Stimulated activated CD4-positive, alpha-beta T cell treated with anti-CD3 and anti-CD28 coated beads, Interleukin-2, amount 100 ng/mL, for 48 hours (primary cell): Measurements from ENCODE around the gene CLEC16A.
A peak's percentile ranks its signal among the peaks of the same experiment; 100 is the strongest.

ENCODE experiments used
- DNase-seq, 2 donors: peaks; one replicate each; pipeline ENCODE4 v3.0.0-alpha.2; 2020

CLEC16A gene

GRCh38 chr16:11165349-11165748 is 221.0 kb downstream of the CLEC16A start:
- no peak for DNase-seq

GRCh38 chr16:11165894-11166665 is 221.7 kb downstream of the CLEC16A start:
- no peak for DNase-seq

DNA sequence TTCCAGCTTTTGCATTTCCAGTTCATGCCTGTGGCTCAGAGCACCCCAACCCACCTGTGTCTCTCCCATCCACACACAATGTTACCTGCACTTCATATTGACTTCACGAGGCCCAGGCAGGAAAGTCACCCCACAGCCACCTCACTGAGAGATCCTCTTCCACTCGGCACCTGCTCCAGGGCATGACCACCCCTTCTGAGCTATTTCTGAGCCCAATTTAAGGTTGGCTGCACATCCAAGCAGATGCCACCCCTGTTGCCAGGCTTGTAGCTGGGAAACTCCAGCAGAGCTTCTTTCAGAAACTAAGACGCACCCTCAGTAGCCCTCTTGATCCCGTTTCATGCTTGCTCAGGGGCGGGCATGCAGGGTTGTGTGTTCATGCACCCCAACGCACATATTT is 223.2 kb downstream of the CLEC16A start:
- no peak for DNase-seq

DNA sequence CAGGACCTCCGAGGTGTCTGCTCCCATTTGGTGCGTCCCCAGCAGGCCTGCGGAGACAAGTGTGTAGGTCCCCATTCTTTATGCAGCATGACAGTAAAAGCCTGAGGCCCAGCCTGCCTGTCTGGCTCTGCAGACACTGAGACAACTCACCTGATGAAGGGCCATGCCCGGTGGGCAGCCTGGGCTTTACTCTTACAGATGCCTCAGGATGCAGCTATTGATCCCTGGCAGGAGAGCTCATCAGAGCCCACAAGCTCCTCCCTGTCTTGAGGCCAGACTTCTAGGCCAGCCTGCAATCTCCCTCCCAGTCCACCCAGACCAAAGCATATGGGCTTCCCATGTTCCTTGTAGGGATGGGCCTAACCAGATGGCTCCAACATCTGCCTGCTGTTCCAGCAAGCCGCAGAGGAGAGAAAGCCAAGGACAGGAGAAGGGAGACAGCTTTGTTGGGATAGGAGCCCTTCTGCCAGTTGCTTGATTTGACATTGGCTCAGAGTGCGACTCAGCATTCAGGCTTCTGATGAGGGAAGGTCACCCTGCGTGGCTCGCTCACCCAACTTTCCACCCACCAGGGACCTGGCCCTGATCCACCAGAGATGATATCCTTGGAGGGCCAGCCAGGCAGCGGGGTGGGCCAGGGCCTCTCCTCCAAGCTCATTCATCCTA is 224.2 kb downstream of the CLEC16A start:
- DNase-seq: no peak

DNA sequence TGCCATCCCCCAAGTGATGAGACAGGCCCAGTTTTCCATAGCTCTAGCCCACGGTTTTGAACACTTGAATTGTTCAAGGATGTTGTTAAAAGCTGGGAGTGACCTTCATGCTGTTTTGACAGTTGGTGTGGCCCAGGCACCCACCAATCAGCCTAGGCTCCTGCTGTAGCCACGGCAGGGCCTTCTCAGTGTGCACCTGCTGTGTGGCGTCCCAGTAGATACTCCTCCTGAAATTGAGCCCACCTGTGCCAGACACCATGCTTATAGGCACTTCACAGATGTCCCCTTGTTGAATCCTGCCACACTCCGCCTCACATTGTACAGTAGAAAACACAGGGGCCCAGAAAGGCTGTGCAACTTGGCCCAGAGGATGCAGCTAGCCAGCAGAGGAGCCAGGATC is 225.3 kb downstream of the CLEC16A start:
- no peak for DNase-seq

- DNase-seq: no peak
Observed at GRCh38 chr16:11170201-11170600, 225.8 kb downstream of the CLEC16A start.

GRCh38 chr16:11170696-11171447 is 226.5 kb downstream of the CLEC16A start:
- no peak for DNase-seq

DNA sequence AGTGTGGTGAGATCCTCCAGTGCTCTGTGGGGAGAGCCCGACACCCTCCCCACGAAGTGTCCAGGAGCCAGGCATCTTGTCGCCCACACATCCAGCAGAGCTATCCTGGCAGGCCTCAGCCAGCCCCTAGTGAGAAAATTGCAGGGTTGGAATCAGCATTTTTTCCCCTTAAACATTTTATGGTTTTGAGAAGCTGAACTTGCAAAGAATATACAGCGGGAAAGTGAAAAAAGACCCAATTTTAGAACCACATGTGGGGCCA is 227.0 kb downstream of the CLEC16A start:
- no peak for DNase-seq

GRCh38 chr16:11171757-11172299 is 227.5 kb downstream of the CLEC16A start:
- no peak for DNase-seq

DNA sequence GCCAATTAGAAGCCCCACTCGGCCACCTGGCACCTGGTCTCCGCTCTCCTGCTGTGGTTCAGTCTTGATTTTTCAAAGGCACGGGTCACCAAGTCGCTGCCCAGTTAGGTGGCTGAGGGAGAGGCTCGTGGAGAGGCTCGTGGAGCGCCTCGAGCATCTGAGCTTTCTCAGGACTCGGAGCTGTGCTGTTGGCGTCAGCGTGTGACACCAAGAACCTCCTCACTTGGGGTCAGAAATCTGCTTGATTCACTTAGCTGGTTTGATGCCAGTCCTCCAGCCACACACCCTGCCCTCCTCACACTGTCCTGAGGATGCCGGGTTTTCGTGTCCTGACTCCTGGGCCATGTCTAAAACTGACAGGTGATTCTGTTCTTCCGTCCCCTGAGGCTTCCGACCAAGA is 229.1 kb downstream of the CLEC16A start:
- no peak for DNase-seq

DNA sequence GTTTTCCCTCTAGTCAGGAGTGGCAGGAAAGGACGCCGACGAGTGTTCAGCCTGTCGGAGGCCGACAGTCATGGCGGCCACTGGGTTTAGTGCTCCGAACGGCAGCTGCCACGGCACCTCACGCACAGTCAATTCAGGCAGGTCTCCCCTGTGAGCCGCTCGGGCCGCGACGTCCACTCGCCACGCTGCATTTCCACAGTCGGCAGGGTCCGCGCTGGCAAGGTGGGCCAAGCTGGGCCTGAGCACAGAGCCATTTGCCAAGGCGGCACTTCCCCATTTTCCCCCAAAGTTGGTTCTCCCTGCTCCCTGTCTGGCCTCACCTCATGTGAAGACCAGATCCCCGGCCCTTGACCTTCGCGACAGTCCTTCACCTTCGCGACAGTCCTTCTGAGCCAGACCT is 229.8 kb downstream of the CLEC16A start:
- DNase-seq: no peak

- DNase-seq: no peak
Observed at GRCh38 chr16:11175106-11175786, 230.9 kb downstream of the CLEC16A start.

DNA sequence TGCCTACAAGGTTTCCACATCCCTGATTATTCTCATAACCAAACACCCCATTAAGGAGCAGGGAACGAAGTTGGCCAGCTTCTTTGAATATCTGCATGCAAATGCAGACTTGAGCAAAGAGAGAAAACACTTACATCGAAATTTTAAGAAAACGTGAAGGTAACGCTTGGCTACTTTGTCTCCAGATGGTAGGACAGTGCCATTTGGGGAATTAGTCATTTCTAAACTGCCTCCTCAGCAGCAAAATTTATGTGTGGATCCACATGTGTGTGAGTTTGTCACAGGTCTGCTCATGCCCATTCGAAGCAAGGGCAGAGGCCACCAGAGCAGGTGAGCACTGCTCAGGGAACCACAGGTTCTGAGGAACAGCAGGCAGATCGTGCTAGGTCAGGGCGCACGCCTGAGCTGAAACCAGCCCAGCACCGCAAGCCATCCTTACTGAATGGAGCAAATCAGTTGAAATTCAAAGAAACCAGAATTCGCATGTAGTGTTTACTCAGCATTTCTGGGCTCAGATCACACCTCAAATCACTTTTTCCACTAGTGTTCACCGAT is 231.5 kb downstream of the CLEC16A start:
- DNase-seq: peak in 1 of 2 donors; percentile 47

GRCh38 chr16:11177578-11178160 is 233.3 kb downstream of the CLEC16A start:
- no peak for DNase-seq

DNA sequence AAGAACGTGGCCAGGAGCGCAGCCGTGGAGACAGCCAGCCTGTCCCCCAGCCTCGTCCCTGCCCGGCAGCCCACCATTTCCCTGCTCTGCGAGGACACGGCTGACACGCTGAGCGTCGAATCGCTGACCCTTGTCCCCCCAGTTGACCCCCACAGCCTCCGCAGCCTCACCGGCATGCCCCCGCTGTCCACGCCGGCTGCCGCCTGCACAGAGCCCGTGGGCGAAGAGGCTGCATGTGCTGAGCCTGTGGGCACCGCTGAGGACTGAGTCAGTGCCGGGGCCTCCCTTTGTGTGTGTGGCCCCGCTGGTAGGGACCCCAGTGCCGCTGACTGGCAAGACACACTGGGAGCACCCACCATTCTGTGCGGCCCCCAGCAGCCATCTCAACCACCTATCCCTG is 234.1 kb downstream of the CLEC16A start:
- no peak for DNase-seq

DNA sequence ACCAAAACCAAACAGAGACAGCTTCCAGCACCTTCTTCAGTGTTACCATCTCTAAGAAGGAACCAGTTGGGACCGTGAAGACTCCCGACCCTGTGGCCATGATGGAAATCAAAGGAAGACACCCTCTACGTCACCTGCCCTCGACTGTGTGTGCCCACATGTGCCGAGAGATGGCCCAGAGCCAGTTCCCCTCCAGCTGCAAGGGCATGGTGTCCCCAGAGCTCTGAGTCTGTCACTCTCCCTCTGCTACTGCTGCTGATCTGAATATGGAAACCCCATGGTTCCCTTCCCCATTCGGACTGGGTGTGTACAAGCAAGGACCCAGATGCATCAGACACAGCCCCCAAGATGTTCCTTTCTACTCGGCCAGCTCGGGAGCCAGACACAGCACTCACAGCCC is 235.2 kb downstream of the CLEC16A start:
- DNase-seq: no peak

DNA sequence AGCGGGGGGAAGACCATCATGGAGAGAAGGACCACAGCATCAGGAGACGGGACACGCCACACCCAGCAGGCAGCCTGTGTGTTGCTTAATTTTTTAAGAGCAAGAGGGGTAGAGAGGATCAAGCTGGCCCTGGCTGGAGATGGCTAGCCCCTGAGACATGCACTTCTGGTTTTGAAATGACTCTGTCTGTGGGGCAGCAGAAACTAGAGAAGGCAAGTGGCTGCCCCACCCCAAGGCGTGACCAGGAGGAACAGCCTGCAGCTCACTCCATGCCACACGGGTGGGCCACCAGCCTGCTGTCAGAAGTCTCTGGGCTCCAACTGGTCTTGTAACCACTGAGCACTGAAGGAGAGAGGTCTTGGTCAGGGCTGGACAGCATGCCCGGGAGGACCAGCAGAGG is 236.1 kb downstream of the CLEC16A start:
- no peak for DNase-seq

GRCh38 chr16:11181242-11181898 is 237.0 kb downstream of the CLEC16A start:
- no peak for DNase-seq

DNA sequence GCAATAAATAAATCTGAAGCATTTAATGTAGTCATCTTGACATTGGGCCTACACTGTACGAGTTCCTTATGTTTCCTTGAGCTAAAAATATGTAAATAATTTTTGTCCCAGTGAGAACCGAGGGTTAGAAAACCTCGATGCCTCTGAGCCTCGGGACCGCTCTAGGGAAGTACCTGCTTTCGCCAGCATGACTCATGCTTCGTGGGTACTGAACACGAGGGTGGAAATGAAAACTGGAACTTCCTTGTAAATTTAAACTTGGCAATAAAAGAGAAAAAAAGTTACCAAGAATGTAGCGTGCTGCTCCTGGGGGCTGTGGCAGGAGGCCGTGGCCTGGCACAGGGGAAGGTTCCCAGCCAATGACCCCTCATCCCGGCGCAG is 237.5 kb downstream of the CLEC16A start:
- DNase-seq: peak in 1 of 2 donors; percentile 32

- no peak for DNase-seq
Observed at GRCh38 chr16:11182411-11182810, 238.0 kb downstream of the CLEC16A start.

DNA sequence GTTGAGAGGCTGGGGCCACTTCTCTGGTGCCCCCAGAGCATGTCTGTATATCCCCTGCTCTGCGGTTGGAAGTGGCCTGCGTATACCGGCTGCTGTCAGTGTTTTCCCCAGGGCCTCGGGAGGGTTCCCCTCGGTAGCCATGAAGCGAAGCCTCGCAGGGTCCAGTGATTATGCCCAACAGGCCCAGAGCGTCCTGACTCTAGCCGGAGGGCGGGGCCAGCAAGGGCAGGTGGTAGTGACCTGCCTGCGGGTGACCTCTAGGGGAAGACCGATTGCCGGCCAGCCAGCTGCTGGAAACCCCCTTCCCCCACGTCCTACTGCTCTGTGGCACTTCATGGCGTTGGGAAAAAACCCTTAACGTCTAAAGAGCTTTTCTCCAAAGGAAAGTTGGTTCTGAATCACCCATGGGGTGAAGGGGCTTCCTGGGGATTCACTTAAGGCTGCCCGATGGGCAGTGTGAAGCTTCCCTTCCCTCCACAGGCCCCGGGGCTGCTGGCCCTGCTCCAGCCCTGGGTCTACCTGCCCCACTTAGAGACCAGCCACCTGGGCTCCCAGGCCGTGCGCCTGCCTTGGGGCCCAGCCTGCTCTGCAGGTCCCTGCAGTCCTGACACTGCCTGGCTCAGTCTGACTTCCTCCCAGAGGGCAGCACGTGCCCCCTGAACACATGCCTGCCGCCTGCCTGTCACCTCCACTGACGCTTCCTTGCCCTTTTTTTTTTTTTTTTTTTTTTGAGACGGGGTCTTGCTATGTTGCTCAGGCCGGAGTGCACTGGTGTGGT is 238.9 kb downstream of the CLEC16A start:
- no peak for DNase-seq
